Stimulated activated CD4-positive, alpha-beta T cell treated with anti-CD3 and anti-CD28 coated beads, TNF-alpha, amount 100 ng/mL, for 24 hours (primary cell): ENCODE measurements around the gene POPDC2.
A peak's percentile ranks its signal among the peaks of the same experiment; 100 is the strongest.

Experiments
- DNase-seq, 3 experiments: peaks; one replicate each; pipeline ENCODE4 v3.0.0-alpha.2; 2020; ENCODE audit warnings: low read depth in 3 of 3

Gene POPDC2

GRCh38 chr3:119641416-119641815 is 19.0 kb downstream of the POPDC2 start:
- DNase-seq: no peak

GRCh38 chr3:119639494-119640350 is 20.7 kb downstream of the POPDC2 start:
- DNase-seq: no peak

GRCh38 chr3:119637679-119638477 is 22.5 kb downstream of the POPDC2 start:
- DNase-seq: no peak

GRCh38 chr3:119636891-119637611 is 23.3 kb downstream of the POPDC2 start:
- DNase-seq: no peak

- no peak for DNase-seq
These were observed 24.1 kb downstream of the POPDC2 start for GRCh38 chr3:119636249-119636648.

- no peak for DNase-seq
These were observed 24.7 kb downstream of the POPDC2 start for GRCh38 chr3:119635719-119636118.

GRCh38 chr3:119632829-119633228 is 27.6 kb downstream of the POPDC2 start:
- DNase-seq: no peak

GRCh38 chr3:119632216-119632615 is 28.2 kb downstream of the POPDC2 start:
- DNase-seq: no peak

- DNase-seq: no peak
These were observed 28.9 kb downstream of the POPDC2 start for GRCh38 chr3:119631516-119631915.

GRCh38 chr3:119630880-119631329 is 29.5 kb downstream of the POPDC2 start:
- DNase-seq: no peak

GRCh38 chr3:119630128-119630879 is 30.1 kb downstream of the POPDC2 start:
- DNase-seq: no peak

GRCh38 chr3:119628816-119629445 is 31.5 kb downstream of the POPDC2 start:
- DNase-seq: no peak

GRCh38 chr3:119628390-119628789 is 32.0 kb downstream of the POPDC2 start:
- DNase-seq: peak in 1 of 3 experiments; percentile 20

- no peak for DNase-seq
These were observed 32.9 kb downstream of the POPDC2 start for GRCh38 chr3:119627461-119627860.

GRCh38 chr3:119626196-119626595 is 34.2 kb downstream of the POPDC2 start:
- no peak for DNase-seq

GRCh38 chr3:119625451-119626153 is 34.8 kb downstream of the POPDC2 start:
- DNase-seq: no peak

GRCh38 chr3:119624002-119624720 is 36.2 kb downstream of the POPDC2 start:
- DNase-seq: no peak

GRCh38 chr3:119620899-119621298 is 39.5 kb downstream of the POPDC2 start:
- no peak for DNase-seq

- DNase-seq: no peak
These were observed 41.3 kb downstream of the POPDC2 start for GRCh38 chr3:119619094-119619493.

- DNase-seq: no peak
These were observed 44.3 kb downstream of the POPDC2 start for GRCh38 chr3:119616056-119616455.
